Measurements from ENCODE around the gene SLC6A11. TPM values are rescaled to one million over a fixed set of nuclear protein-coding genes. Genes with fewer than 3 reads are reported as not detected.

The SLC6A11 gene
- total RNA-seq, 1 experiment from 2014 or later = not detected

GRCh38 chr3:10816863-10817253 is 830 bp downstream of the SLC6A11 start:
- Histone ChIP-seq H3K4me1 (peaks cover 10% of the 10 kb centered on the region), H3K4me3 (ENCODE audit: low read depth, low read length) (no peak overlapping the region), H3K27me3 (replicated peaks; ENCODE audit: control insufficient read depth, insufficient read depth, low read length) (no peaks in the 10 kb centered on the region), H3K36me3 (ENCODE audit: control insufficient read depth, insufficient read depth, low read length) (no peaks in the 10 kb centered on the region), H3K9me3 (no peaks in the 10 kb centered on the region)
- H3K27ac Mint-ChIP-seq (ENCODE audit: unreplicated experiment) = no peak overlapping the region
- peaks cover 6% of the 10 kb centered on the region for H3K4me1 Mint-ChIP-seq (ENCODE audit: low read depth, unreplicated experiment)
- peaks cover 9% of the 10 kb centered on the region for H3K9me3 Mint-ChIP-seq (ENCODE audit: unreplicated experiment)
- no peaks in the 10 kb centered on the region for H3K36me3 Mint-ChIP-seq (ENCODE audit: insufficient read depth, unreplicated experiment)
- no peak overlapping the region for H3K4me3 Mint-ChIP-seq (ENCODE audit: unreplicated experiment)
- ChIA-PET CTCF (no interaction called here), POLR2A (no interaction called here)
- intact Hi-C loops (cut with micrococcal nuclease; ENCODE audit: unreplicated experiment) = no loop called here
- no TSS peak for BruUV-seq (replicated peaks)
- TF ChIP-seq CTCF (IDR thresholded peaks at IDR 0.05; ENCODE audit: insufficient read depth in 1 of 2, low read depth in 1 of 2, low read length in 1 of 2, severe bottlenecking in 1 of 2, unreplicated experiment in 1 of 2) = no peak
- no peak for DNase-seq
- peaks cover under 1% of the 10 kb centered on the region for H3K27me3 Mint-ChIP-seq (ENCODE audit: insufficient read depth, unreplicated experiment)

GRCh38 chr3:10817506-10817905 is 1.5 kb downstream of the SLC6A11 start:
- intact Hi-C loops (cut with micrococcal nuclease; ENCODE audit: unreplicated experiment) = no loop called here
- H3K4me3 Mint-ChIP-seq (ENCODE audit: unreplicated experiment) = no peak overlapping the region
- CTCF ChIA-PET = no interaction called here
- H3K27me3 Mint-ChIP-seq (ENCODE audit: insufficient read depth, unreplicated experiment) = peaks cover 2% of the 10 kb centered on the region
- Histone ChIP-seq H3K9me3 (no peaks in the 10 kb centered on the region), H3K4me1 (peaks cover 3% of the 10 kb centered on the region; the same call in 1 of the 2 replicates), H3K36me3 (ENCODE audit: control insufficient read depth, insufficient read depth, low read length) (no peaks in the 10 kb centered on the region), H3K27me3 (replicated peaks; ENCODE audit: control insufficient read depth, insufficient read depth, low read length) (no peaks in the 10 kb centered on the region), H3K4me3 (ENCODE audit: low read depth, low read length) (no peak overlapping the region)
- no peak overlapping the region for H3K27ac Mint-ChIP-seq (ENCODE audit: unreplicated experiment)
- no peak for TF ChIP-seq CTCF (IDR thresholded peaks at IDR 0.05; ENCODE audit: insufficient read depth in 1 of 2, low read depth in 1 of 2, low read length in 1 of 2, severe bottlenecking in 1 of 2, unreplicated experiment in 1 of 2)
- no peaks in the 10 kb centered on the region for H3K36me3 Mint-ChIP-seq (ENCODE audit: insufficient read depth, unreplicated experiment)
- DNase-seq = no peak
- POLR2A ChIA-PET = no interaction called here
- no TSS peak for BruUV-seq (replicated peaks)
- peaks cover 9% of the 10 kb centered on the region for H3K9me3 Mint-ChIP-seq (ENCODE audit: unreplicated experiment)
- no peaks in the 10 kb centered on the region for H3K4me1 Mint-ChIP-seq (ENCODE audit: low read depth, unreplicated experiment)

GRCh38 chr3:10822055-10822454 is 6.0 kb downstream of the SLC6A11 start:
- TF ChIP-seq CTCF (IDR thresholded peaks at IDR 0.05; ENCODE audit: insufficient read depth in 1 of 2, low read depth in 1 of 2, low read length in 1 of 2, severe bottlenecking in 1 of 2, unreplicated experiment in 1 of 2) = no peak
- Histone ChIP-seq H3K4me1 (no peaks in the 10 kb centered on the region), H3K9me3 (no peaks in the 10 kb centered on the region; the same call in 1 of the 2 replicates), H3K4me3 (ENCODE audit: low read depth, low read length) (no peak overlapping the region), H3K27me3 (replicated peaks; ENCODE audit: control insufficient read depth, insufficient read depth, low read length) (no peaks in the 10 kb centered on the region), H3K36me3 (ENCODE audit: control insufficient read depth, insufficient read depth, low read length) (no peaks in the 10 kb centered on the region)
- CTCF ChIA-PET = no interaction called here
- intact Hi-C loops (cut with micrococcal nuclease; ENCODE audit: unreplicated experiment) = no loop called here
- POLR2A ChIA-PET = no interaction called here
- Mint-ChIP-seq H3K9me3 (ENCODE audit: unreplicated experiment) (no peaks in the 10 kb centered on the region), H3K4me3 (ENCODE audit: unreplicated experiment) (no peak overlapping the region), H3K4me1 (ENCODE audit: low read depth, unreplicated experiment) (no peaks in the 10 kb centered on the region), H3K27me3 (ENCODE audit: insufficient read depth, unreplicated experiment) (peaks cover 2% of the 10 kb centered on the region), H3K27ac (ENCODE audit: unreplicated experiment) (no peak overlapping the region), H3K36me3 (ENCODE audit: insufficient read depth, unreplicated experiment) (no peaks in the 10 kb centered on the region)
- no TSS peak for BruUV-seq (replicated peaks)
- no peak for DNase-seq
